ENCODE data around the gene CDK5R1.

Gene CDK5R1

GRCh38 chr17:32471652-32472051, 15.1 kb upstream of the CDK5R1 start:
- no peak for DNase-seq (ENCODE audit: low spot score)

GRCh38 chr17:32475258-32475657, 11.5 kb upstream of the CDK5R1 start:
- no peak for DNase-seq (ENCODE audit: low spot score)

GRCh38 chr17:32477220-32477619, 9.6 kb upstream of the CDK5R1 start:
- DNase-seq (ENCODE audit: low spot score): no peak

GRCh38 chr17:32479074-32479617, 7.6 kb upstream of the CDK5R1 start:
- DNase-seq (ENCODE audit: low spot score): no peak

GRCh38 chr17:32481193-32481592, 5.6 kb upstream of the CDK5R1 start:
- no peak for DNase-seq (ENCODE audit: low spot score)

GRCh38 chr17:32482568-32483320, 4.0 kb upstream of the CDK5R1 start:
- peak; percentile 33 for DNase-seq (ENCODE audit: low spot score)

- peak; percentile 96 for DNase-seq (ENCODE audit: low spot score)
Observed at GRCh38 chr17:32483451-32484019, 3.3 kb upstream of the CDK5R1 start.

GRCh38 chr17:32484041-32484461, 2.7 kb upstream of the CDK5R1 start:
- DNase-seq (ENCODE audit: low spot score): peak; percentile 25

GRCh38 chr17:32484628-32485027, 2.2 kb upstream of the CDK5R1 start:
- no peak for DNase-seq (ENCODE audit: low spot score)

- no peak for DNase-seq (ENCODE audit: low spot score)
Observed at GRCh38 chr17:32485261-32486110, 1.3 kb upstream of the CDK5R1 start.

- peak; percentile 91 for DNase-seq (ENCODE audit: low spot score)
Observed at GRCh38 chr17:32486111-32486700, 587 bp upstream of the CDK5R1 start.

GRCh38 chr17:32487473-32488176, 832 bp downstream of the CDK5R1 start:
- DNase-seq (ENCODE audit: low spot score): no peak

- no peak for DNase-seq (ENCODE audit: low spot score)
Observed at GRCh38 chr17:32488177-32488542, 1.4 kb downstream of the CDK5R1 start.

- DNase-seq (ENCODE audit: low spot score): no peak
Observed at GRCh38 chr17:32488604-32489180, 1.9 kb downstream of the CDK5R1 start.

GRCh38 chr17:32489320-32490100, 2.7 kb downstream of the CDK5R1 start:
- DNase-seq (ENCODE audit: low spot score): no peak

- no peak for DNase-seq (ENCODE audit: low spot score)
Observed at GRCh38 chr17:32490101-32490482, 3.3 kb downstream of the CDK5R1 start.

- DNase-seq (ENCODE audit: low spot score): no peak
Observed at GRCh38 chr17:32491371-32492263, 4.8 kb downstream of the CDK5R1 start.

- no peak for DNase-seq (ENCODE audit: low spot score)
Observed at GRCh38 chr17:32492264-32492589, 5.4 kb downstream of the CDK5R1 start.

- DNase-seq (ENCODE audit: low spot score): peak; percentile 40
Observed at GRCh38 chr17:32492648-32493289, 6.0 kb downstream of the CDK5R1 start.

Measured in Ammon's horn (tissue), 1 donor.